Activated naive CD4-positive, alpha-beta T cell (primary cell): ENCODE measurements around the gene MBD3L2.
"Not testable (repeated sequence)": the region's sequence is repeated elsewhere in the genome, so short reads cannot be mapped to it uniquely, and the experiment has no call there.

Experiments
- DNase-seq, 4 experiments: peaks; one replicate each; lab custom pipeline; 2025; lab: John Stamatoyannopoulos, UW

MBD3L2 gene

GRCh38 chr19:7049021-7049420 is at the start of gene MBD3L2:
Gene MBD3L2 (plus strand): TSS chr19:7049321. CDS start chr19:7049374, 53 bp downstream.
- not testable (repeated sequence) for DNase-seq

- DNase-seq = no peak
Measured at GRCh38 chr19:6999933-7000332, 49.2 kb upstream of the MBD3L2 start.

- DNase-seq = no peak
Measured at GRCh38 chr19:7000333-7000732, 48.8 kb upstream of the MBD3L2 start.

GRCh38 chr19:7000816-7001215 is 48.3 kb upstream of the MBD3L2 start:
- DNase-seq = no peak

GRCh38 chr19:7004313-7004931 is 44.7 kb upstream of the MBD3L2 start:
- DNase-seq = no peak

GRCh38 chr19:7006135-7006704 is 42.9 kb upstream of the MBD3L2 start:
- no peak for DNase-seq

- no peak for DNase-seq
Measured at GRCh38 chr19:7007859-7008258, 41.3 kb upstream of the MBD3L2 start.

GRCh38 chr19:7010722-7011593 is 38.2 kb upstream of the MBD3L2 start:
- DNase-seq = no peak

- DNase-seq = no peak
Measured at GRCh38 chr19:7013678-7014077, 35.4 kb upstream of the MBD3L2 start.

GRCh38 chr19:7018828-7019227 is 30.3 kb upstream of the MBD3L2 start:
- no peak for DNase-seq

GRCh38 chr19:7021331-7021730 is 27.8 kb upstream of the MBD3L2 start, which contains the start of gene MBD3L2B:
Gene MBD3L2B (minus strand): TSS chr19:7021431. CDS start chr19:7021397, 34 bp downstream.
- DNase-seq = not testable (repeated sequence)

- DNase-seq = not testable (repeated sequence)
Measured at GRCh38 chr19:7028790-7029189, 20.3 kb upstream of the MBD3L2 start.

- DNase-seq = not testable (repeated sequence)
Measured at GRCh38 chr19:7030278-7030677, 18.8 kb upstream of the MBD3L2 start, which contains the start of gene MBD3L5. Gene MBD3L5 (plus strand): TSS chr19:7030578. CDS start chr19:7030612, 34 bp downstream.

GRCh38 chr19:7040079-7040478 is 9.0 kb upstream of the MBD3L2 start, which contains the start of gene MBD3L4:
Gene MBD3L4 (minus strand): TSS chr19:7040179. CDS start chr19:7040144, 35 bp downstream.
- DNase-seq = not testable (repeated sequence)

- DNase-seq = not testable (repeated sequence)
Measured at GRCh38 chr19:7041563-7041962, 7.6 kb upstream of the MBD3L2 start.

GRCh38 chr19:7051421-7051820 is 2.3 kb downstream of the MBD3L2 start:
- DNase-seq = not testable (repeated sequence)

- DNase-seq = not testable (repeated sequence)
Measured at GRCh38 chr19:7052896-7053295, 3.8 kb downstream of the MBD3L2 start.

- not testable (repeated sequence) for DNase-seq
Measured at GRCh38 chr19:7054635-7055368, 5.7 kb downstream of the MBD3L2 start.

GRCh38 chr19:7055679-7056078 is 6.6 kb downstream of the MBD3L2 start:
- DNase-seq = not testable (repeated sequence)

GRCh38 chr19:7056371-7056770 is 7.2 kb downstream of the MBD3L2 start:
- not testable (repeated sequence) for DNase-seq

- not testable (repeated sequence) for DNase-seq
Measured at GRCh38 chr19:7058576-7058975, 9.5 kb downstream of the MBD3L2 start, which contains the start of gene MBD3L3. Gene MBD3L3 (minus strand): TSS chr19:7058676. CDS start chr19:7058605, 71 bp downstream.

- not testable (repeated sequence) for DNase-seq
Measured at GRCh38 chr19:7059977-7060376, 10.9 kb downstream of the MBD3L2 start.
